Lower leg skin (tissue), 4 donors: ENCODE results near the gene SAMSN1. TPM values are rescaled to one million over a fixed set of nuclear protein-coding genes. Genes with fewer than 3 reads are reported as not detected.
"Not testable (repeated sequence)": the region's sequence is repeated elsewhere in the genome, so short reads cannot be mapped to it uniquely, and the experiment has no call there.

Experiments used
- DNase-seq, 2 donors: peaks; one replicate each; pipeline ENCODE4 v3.0.0-alpha.2; 2019; ENCODE audit warnings: low spot score in 2 of 2
- H3K4me3 ChIP-seq: fragments of 200-600 bp; sonication (generic); 2 replicates; pipeline ENCODE4 v1.5.1; 2017; ENCODE audit warnings: mild to moderate bottlenecking, low read depth; ENCODE audit not compliant: poor library complexity, severe bottlenecking
- CTCF ChIP-seq, 3 donors: fragments of 450-650 bp; IDR thresholded peaks; one replicate each; pipeline ENCODE4 v1.5.1; 2016; ENCODE audit warnings: antibody characterized with exemption in 3 of 3, mild to moderate bottlenecking in 3 of 3, moderate library complexity in 2 of 3
- POLR2A ChIP-seq, 2 donors: fragments of 450-650 bp; IDR thresholded peaks; one replicate each; pipeline ENCODE4 v1.6.1; 2016 to 2017; ENCODE audit warnings: antibody characterized with exemption in 2 of 2, mild to moderate bottlenecking in 1 of 2, moderate library complexity in 1 of 2
- WGBS, 2 donors: methylation state at CpG; one replicate each; pipeline ENCODE4 v1.1.5; 2018; 5-methylcytosine and 5-hydroxymethylcytosine counted together
- intact Hi-C: fragments of 100-400 bp; cut with DNase I; formaldehyde crosslinking; loops from one replicate; pipeline ENCODE4 v1.15.0; 2023; ENCODE audit warnings: low total_unique reads
- total RNA-seq, 4 donors: library from RNA; depleted of rRNA; stranded (reverse); fragments of >200 nt; gene quantifications; one replicate each; pipeline ENCODE4 v1.1.0, GENCODE V29; 2016

The SAMSN1 gene
- total RNA-seq, 4 donors from 2014 or later: 0.88 to 3.4 (median 2.0) TPM

- no peak overlapping the region for H3K4me3 ChIP-seq
- WGBS, 2 donors: 80 to 89% methylated on average over 1 of the region's 1 CpG
- no peak for DNase-seq
- TF ChIP-seq CTCF (IDR thresholded peaks at IDR 0.05): no peak
- no peak for TF ChIP-seq POLR2A (IDR thresholded peaks at IDR 0.05)
- intact Hi-C loops: no loop called here
Observed at GRCh38 chr21:14519000-14519399, 27.1 kb downstream of the SAMSN1 start.

- intact Hi-C loops: no loop called here
- WGBS, 2 donors: 95 to 100% methylated on average over 1 of the region's 1 CpG
- no peak overlapping the region for H3K4me3 ChIP-seq
- TF ChIP-seq CTCF (IDR thresholded peaks at IDR 0.05): no peak
- TF ChIP-seq POLR2A (IDR thresholded peaks at IDR 0.05): no peak
- no peak for DNase-seq
Observed at GRCh38 chr21:14513804-14514203, 32.3 kb downstream of the SAMSN1 start.

- H3K4me3 ChIP-seq, DNase-seq, intact Hi-C loops: not testable (repeated sequence)
- WGBS, 2 donors: 79 to 84% methylated on average over 2 of the region's 2 CpGs
Observed at GRCh38 chr21:14506859-14507457, 39.2 kb downstream of the SAMSN1 start.

- WGBS, 2 donors: 85 to 86% methylated on average over 2 of the region's 2 CpGs
- TF ChIP-seq POLR2A (IDR thresholded peaks at IDR 0.05) (no peak), CTCF (IDR thresholded peaks at IDR 0.05) (no peak)
- H3K4me3 ChIP-seq: no peak overlapping the region
- DNase-seq: no peak
- intact Hi-C loops: no loop called here
Observed at GRCh38 chr21:14500873-14501272, 45.2 kb downstream of the SAMSN1 start.

- 30 to 85% methylated on average over 1 of the region's 1 CpG for whole genome bisulfite sequencing, 2 donors
- DNase-seq: no peak
- TF ChIP-seq CTCF (IDR thresholded peaks at IDR 0.05) (no peak), POLR2A (IDR thresholded peaks at IDR 0.05) (no peak)
- H3K4me3 ChIP-seq: no peak overlapping the region
- intact Hi-C loops: no loop called here
Observed at GRCh38 chr21:14499316-14499715, 46.8 kb downstream of the SAMSN1 start.

GRCh38 chr21:14497825-14498224 is 48.3 kb downstream of the SAMSN1 start:
- DNase-seq: no peak
- no peak overlapping the region for H3K4me3 ChIP-seq
- intact Hi-C loops: no loop called here
- no peak for TF ChIP-seq POLR2A (IDR thresholded peaks at IDR 0.05)
- no peak for TF ChIP-seq CTCF (IDR thresholded peaks at IDR 0.05)
- 64 to 68% methylated on average over 2 of the region's 2 CpGs for WGBS, 2 donors
